Measurements from ENCODE around the gene WNT7A. TPM values are rescaled to one million over a fixed set of nuclear protein-coding genes. Genes with fewer than 3 reads are reported as not detected.

Gene WNT7A
- total and polyA plus RNA-seq, 5 donors = not detected

Other genes starting within 250 kb of the WNT7A start
- 10 to 100 TPM; 21.0 to 30.9 (median 27.4) TPM for gene CHCHD4, start 244.8 kb upstream of the WNT7A start, total RNA-seq
- 33.4 TPM for gene CHCHD4, start 244.8 kb upstream of the WNT7A start, polyA plus RNA-seq
- 100 to 1,000 TPM in 1 of 4 donors, 10 to 100 TPM in 3; 52.4 to 103 (median 68.7) TPM for gene TMEM43, start 245.0 kb upstream of the WNT7A start, total RNA-seq
- gene TMEM43, start 245.0 kb upstream of the WNT7A start, polyA plus RNA-seq = 46.7 TPM

Measured in right cardiac atrium (tissue), 5 donors.